Urothelium cell line (cell line): Measurements from ENCODE around the gene BLOC1S1.
A peak's percentile ranks its signal among the peaks of the same experiment; 100 is the strongest.
"Not testable (repeated sequence)": the region's sequence is repeated elsewhere in the genome, so short reads cannot be mapped to it uniquely, and the experiment has no call there.

Source experiments
- DNase-seq: peaks from one replicate; pipeline ENCODE4 v3.0.0; 2011; ENCODE audit warnings: low spot score, mixed read lengths
- FAIRE-seq: peaks from 2 replicates; lab custom pipeline; 2011; peaks lifted over from hg19 to GRCh38; lab: Jason Lieb, UNC

BLOC1S1 gene

DNA sequence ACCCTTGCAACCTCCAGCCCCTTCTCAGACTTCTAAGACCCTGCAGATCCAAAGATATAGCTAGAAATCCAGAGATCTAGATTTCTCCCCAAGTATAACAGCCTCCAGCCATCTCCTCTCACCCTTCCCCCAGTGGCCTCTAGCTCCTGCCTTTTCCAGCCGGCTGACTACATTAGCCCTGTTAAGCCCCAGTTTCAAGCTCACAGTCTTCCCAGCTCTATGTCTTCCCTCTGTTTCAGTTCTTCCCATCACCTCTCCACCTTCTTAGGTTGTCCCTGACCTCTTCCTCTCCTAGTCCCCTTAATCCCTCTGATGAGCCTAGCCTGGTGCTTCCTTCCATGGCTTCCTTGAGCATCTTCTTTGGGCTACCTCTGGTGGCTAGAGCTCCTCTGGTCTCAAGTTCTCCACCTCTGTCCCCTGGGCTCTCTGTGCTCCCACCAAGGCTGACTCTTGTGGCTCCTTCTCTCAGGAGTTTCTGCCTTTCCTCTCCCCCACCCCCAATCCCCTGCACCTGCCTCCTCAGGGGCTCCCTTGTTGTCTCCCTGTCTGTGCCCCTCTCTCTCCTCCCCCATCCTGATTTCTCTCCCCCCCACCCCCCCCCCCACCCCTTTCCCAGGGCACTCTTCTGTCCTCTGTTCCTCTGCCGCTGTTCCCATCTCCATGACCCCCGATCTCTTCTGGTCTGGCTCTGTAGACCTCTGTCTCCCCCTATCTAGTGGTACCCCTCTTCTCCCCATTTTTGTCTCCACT, 26.3 kb downstream of the BLOC1S1 start:
- no peak for DNase-seq
- FAIRE-seq, result no peak

- FAIRE-seq (no peak), DNase-seq (peak; percentile 91)
These were observed 27.0 kb downstream of the BLOC1S1 start, which contains the start of gene GDF11 for GRCh38 chr12:55742719-55743405. GDF11 (plus strand) TSS chr12:55743122; CDS start chr12:55743317, 195 bp downstream.

- FAIRE-seq, result no peak
- peak; percentile 64 for DNase-seq
These were observed 27.8 kb downstream of the BLOC1S1 start for GRCh38 chr12:55743406-55744339.

- no peak for DNase-seq
These were observed 28.6 kb downstream of the BLOC1S1 start for GRCh38 chr12:55744340-55745030.

DNA sequence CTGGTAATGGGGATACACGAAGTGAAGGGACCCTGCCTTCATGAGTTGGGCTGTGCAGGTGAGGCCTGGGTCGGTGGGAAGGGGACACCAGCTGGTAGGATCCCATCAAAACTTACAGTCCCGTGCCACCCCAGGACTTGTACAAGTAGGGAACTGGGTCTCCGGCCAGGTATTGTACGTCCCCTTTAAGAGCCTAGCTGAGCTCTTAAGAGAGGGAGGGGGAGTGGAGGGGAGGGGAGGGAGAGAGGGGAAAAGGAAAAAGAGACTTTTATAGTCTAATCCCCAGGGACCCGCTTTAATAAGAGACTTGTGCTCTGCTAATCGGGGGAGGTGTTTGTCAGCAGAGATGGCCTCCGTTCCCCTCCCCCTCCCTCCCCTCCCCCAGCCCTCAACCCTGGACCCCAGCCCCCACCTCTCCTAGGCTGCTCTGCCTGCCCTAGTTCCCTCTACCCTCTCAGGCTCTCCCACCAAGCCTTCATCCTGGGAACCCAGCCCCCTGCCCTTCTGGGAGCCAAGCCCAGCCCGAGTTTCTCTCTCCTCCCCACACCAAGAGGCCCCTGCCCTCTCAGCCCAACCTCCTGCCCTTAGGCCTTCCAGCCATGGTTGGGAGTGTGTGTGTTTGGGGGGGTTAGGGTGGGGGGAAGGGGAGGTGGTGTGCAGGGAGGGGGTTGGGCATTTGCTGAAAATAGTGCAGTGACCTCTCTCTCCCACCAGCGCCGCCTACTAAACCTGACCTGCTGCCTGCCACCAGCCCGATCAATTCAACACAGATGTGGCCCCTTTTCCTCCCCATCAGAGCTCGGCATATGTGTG, 29.7 kb downstream of the BLOC1S1 start:
- no peak for FAIRE-seq

More at GRCh38 chr12:55744340-55745030, 28.6 kb downstream of the BLOC1S1 start:
- no peak for FAIRE-seq

DNA sequence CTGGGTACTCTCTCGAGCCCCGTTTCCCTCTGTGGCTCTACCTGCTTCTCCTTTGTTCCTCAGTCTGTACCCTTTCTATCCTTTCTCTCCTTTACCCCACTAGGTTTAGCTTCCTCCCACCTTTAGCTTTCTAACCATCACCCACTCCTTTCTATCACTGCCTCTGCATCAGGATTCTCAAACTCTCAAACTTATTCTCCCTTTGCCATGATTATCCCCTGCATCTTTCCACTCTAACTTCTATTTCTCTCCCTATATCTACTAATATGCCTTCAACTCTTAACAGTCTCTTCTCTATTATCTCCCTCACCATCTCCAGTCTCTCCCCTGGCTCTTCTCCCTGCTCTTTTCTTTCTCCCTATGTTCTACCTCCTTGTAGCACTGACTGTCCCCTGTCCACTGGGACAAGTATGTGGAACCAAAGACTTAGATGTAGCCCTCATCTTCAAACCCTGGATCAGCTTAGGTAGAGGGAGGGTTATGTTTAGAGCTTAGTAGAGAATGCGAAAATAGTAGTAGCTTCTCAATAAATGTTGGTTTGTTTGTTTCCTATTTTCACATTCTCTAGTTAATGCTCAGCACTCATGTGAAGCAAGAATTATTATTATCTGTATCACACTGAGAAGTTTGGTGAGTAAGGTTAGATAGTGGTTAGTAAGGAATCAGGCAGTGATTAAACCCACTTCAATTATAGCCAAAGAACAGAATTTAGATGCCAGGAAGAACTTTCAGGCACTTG, 30.5 kb downstream of the BLOC1S1 start:
- DNase-seq, result no peak
- no peak for FAIRE-seq

More for the DNA sequence above, 29.7 kb downstream of the BLOC1S1 start:
- peak; percentile 20 for DNase-seq

DNA sequence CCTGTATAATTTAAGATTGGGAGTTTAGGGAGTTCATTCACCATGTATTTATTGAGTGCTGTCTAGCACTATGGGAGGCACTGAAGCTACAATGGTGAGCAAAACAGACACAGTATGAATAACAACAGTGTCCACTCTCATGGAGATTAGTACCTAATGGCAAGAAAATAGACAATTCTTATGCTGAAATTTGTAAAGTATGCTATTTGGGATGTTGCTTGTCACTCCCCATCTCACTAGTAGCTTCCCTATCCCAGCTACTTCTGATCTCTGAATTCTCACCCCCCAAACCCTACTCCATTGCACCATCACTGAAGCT, 31.0 kb downstream of the BLOC1S1 start:
- DNase-seq, result no peak
- FAIRE-seq, result no peak

DNA sequence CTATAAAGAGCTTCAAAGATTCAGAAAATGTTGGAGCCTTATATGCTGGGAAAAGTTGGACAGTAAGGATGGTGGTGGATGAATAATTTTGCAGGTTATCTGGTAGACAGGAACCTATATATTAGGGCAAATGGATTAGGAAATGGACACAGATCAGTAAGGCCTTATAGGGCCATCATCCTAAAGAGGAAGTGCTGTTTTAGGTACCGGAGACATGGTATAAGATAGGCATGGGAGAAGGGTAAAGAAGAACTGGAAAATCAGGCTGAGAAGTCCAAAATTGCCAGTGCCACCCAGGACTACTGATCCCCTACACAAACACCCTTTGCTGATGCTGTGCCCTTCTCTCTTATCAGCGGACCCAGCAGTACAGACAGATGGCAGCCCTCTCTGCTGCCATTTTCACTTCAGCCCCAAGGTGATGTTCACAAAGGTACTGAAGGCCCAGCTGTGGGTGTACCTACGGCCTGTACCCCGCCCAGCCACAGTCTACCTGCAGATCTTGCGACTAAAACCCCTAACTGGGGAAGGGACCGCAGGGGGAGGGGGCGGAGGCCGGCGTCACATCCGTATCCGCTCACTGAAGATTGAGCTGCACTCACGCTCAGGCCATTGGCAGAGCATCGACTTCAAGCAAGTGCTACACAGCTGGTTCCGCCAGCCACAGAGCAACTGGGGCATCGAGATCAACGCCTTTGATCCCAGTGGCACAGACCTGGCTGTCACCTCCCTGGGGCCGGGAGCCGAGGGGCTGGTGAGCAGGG, 32.6 kb downstream of the BLOC1S1 start:
- no peak for FAIRE-seq

GRCh38 chr12:55755246-55755645, 39.4 kb downstream of the BLOC1S1 start:
- no peak for DNase-seq
- FAIRE-seq, result no peak

More for the DNA sequence above, 32.6 kb downstream of the BLOC1S1 start:
- no peak for DNase-seq

GRCh38 chr12:55757701-55758100, 41.9 kb downstream of the BLOC1S1 start:
- DNase-seq, result no peak
- FAIRE-seq, result no peak

GRCh38 chr12:55758575-55758974, 42.7 kb downstream of the BLOC1S1 start:
- DNase-seq, FAIRE-seq: not testable (repeated sequence)

DNA sequence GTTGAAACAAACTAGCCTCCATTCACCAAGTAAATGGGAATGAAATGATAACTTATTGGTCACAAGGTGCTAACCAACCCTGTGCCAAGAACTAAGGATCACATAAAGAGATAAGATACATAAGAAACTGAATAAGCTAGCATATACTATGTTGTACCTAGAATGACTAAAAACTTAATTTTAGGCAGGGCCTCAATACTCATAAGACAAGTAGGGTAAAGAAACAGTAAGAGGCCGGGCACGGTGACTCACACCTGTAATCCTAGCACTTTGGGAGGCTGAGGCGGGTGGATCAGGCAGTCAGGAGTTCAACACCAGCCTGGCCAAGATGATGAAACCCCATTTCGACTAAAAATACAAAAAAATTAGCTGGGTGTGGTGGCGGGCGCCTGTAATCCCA, 44.8 kb downstream of the BLOC1S1 start:
- DNase-seq (no peak), FAIRE-seq (no peak)

DNA sequence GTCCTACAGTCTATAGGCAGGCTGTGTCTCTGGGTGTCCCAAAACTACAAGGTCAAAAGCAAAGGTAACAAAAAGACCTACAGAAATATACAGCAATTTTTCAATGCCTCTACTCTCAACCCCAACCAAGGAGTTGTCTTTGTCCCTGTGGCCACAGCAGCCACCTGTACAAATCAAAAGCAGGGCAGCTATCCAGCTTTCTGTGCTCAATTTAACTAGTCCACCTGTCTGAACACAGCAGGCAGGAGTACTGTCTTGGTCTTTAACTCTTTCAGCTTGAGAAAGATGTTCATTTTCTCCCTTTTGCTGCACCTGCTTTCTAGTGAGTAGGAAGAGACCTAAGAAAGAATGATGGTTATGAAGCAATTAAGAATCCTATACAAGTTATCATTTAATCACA, 46.8 kb downstream of the BLOC1S1 start:
- FAIRE-seq, result no peak
- no peak for DNase-seq

DNA sequence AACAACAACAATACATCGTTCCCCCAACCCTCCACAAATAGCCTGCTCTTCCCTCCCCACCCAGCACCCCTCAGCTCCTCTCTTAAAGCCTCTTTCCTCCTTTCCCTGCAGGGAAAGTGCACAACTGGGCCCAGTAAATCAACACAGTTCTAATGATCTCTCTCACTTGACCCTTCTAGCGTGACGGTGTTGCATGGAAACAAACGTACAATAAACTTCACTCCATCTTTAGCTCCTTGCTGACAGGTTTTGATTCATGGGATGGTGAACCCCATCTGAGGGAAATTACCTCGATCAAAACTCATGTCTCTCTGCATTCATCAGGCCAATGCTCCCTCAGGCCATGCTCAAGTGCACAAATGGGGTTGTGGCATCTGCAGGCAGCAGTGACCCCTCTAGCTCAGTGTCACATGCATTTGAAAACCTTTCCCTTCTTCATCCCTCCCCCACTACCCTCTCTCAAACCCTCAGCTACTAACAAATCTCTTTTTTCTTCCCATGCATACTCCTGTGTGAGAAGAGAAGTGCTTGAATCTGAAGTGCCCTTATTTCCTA, 50.0 kb downstream of the BLOC1S1 start:
- DNase-seq (no peak), FAIRE-seq (no peak)

GRCh38 chr12:55767156-55767555, 51.3 kb downstream of the BLOC1S1 start:
- DNase-seq (no peak), FAIRE-seq (no peak)
